ENCODE results near the gene RNF44.

The RNF44 gene

DNA sequence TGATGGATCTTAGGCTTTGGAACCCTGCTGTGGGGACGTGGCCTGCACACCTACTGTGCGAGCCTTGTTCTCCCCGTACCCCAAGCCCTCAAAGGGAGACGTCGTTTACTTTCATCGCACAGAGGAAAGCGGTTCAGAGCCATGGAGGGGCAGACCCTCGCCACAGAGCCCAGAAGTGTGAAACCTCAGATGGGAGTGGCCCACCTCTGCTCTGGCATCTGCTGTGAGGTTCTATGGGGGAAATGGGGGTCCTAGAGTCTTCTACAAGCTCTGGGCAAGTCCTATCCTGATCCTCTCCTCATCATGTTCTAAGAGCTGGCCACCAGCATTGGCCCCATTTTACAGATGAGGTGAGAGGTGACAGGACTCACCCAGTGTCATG is 3.7 kb upstream of the RNF44 start:
- TF ChIP-seq, protein P1, sequence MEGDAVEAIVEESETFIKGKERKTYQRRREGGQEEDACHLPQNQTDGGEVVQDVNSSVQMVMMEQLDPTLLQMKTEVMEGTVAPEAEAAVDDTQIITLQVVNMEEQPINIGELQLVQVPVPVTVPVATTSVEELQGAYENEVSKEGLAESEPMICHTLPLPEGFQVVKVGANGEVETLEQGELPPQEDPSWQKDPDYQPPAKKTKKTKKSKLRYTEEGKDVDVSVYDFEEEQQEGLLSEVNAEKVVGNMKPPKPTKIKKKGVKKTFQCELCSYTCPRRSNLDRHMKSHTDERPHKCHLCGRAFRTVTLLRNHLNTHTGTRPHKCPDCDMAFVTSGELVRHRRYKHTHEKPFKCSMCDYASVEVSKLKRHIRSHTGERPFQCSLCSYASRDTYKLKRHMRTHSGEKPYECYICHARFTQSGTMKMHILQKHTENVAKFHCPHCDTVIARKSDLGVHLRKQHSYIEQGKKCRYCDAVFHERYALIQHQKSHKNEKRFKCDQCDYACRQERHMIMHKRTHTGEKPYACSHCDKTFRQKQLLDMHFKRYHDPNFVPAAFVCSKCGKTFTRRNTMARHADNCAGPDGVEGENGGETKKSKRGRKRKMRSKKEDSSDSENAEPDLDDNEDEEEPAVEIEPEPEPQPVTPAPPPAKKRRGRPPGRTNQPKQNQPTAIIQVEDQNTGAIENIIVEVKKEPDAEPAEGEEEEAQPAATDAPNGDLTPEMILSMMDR (IDR thresholded peaks at IDR 0.05; ENCODE audit: low read depth, low read length, missing control alignments): no peak
- no peak overlapping the region for H3K4me3 ChIP-seq (replicated peaks; ENCODE audit: low read depth, low read length)
- DNase-seq (ENCODE audit: extremely low read depth, low read depth): no peak

DNA sequence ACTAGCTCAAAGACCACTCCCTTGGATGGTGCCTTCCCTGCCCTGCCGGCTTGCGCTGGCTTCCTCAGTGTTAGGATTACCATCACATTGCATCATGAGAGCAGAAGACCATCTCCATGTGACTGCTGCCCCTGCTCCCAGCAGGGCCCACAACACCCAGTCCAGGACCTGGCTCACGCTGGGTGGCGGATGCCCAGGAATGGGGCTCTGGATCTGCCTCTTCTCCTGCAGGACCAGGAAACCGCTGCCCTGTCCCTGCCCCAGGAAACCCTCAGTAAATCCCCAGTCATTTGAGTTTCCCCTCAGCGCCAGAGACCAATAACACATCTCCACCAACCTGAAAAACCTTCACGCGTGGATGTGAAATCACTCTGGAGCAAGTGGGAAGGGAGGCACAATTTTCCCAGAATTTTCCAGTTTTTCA is 3.3 kb upstream of the RNF44 start:
- TF ChIP-seq, protein P1 (IDR thresholded peaks at IDR 0.05; ENCODE audit: low read depth, low read length, missing control alignments): no peak
- no peak for DNase-seq (ENCODE audit: extremely low read depth, low read depth)
- H3K4me3 ChIP-seq (replicated peaks; ENCODE audit: low read depth, low read length): no peak overlapping the region

DNA sequence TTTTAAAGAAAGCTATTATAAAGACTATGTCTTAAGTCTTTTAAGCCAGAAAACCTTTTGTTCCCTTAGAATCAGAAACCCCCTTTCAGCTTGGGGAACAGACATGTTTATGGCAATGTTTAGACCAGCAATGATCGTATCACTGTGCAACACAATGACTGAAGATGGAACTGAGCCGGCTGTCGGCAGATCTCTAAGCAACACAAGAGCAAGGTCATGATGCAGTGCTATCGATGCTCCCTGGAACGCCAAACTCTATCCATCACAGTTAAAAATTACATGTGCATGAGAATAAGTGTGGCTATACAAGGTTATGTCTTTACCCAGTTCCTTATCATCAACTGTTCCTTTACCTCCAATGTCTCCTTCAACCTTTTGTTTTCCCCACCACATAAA is 1.8 kb upstream of the RNF44 start:
- no peak for DNase-seq (ENCODE audit: extremely low read depth, low read depth)
- TF ChIP-seq, protein P1 (IDR thresholded peaks at IDR 0.05; ENCODE audit: low read depth, low read length, missing control alignments): no peak

DNA sequence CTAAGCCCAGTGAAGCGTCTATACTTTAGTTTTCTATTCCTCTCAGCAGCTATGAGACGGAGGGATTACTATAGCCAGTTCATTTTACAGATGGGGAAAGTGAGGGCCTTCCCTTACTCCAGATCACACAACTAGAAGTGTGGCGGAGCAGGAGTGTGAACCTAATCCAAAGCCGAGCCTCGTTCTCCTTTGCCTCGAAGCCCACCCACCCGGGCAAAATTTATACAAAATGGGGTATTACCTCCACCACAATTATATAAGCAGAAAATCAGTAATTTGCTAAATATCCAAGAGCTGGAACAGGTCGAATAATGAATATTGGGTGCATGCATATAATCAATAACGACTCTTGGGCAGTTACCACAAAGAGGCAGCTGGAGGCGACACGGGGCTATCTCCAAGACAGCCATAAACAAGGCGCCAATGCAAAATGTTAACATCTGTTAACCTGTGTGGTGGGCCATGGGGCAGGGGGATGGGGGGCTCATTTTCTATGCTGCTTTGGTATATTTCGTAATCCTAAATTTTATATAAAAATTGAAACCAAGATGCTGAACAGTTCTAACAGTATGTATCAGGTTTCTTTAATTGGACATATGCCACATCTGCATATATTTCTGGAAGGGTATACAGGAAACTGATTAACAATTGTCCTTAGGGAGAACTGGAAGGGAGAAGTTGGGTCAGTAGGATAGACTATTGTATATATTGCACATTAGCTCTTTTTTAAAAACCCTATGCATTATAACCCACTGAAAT is 1.2 kb upstream of the RNF44 start:
- no peak for DNase-seq (ENCODE audit: extremely low read depth, low read depth)
- TF ChIP-seq, protein P1 (IDR thresholded peaks at IDR 0.05; ENCODE audit: low read depth, low read length, missing control alignments): no peak
- H3K4me3 ChIP-seq (replicated peaks; ENCODE audit: low read depth, low read length): peak overlapping the region; percentile 95

More for the DNA sequence above, 1.8 kb upstream of the RNF44 start:
- no peak overlapping the region for H3K4me3 ChIP-seq (replicated peaks; ENCODE audit: low read depth, low read length)

DNA sequence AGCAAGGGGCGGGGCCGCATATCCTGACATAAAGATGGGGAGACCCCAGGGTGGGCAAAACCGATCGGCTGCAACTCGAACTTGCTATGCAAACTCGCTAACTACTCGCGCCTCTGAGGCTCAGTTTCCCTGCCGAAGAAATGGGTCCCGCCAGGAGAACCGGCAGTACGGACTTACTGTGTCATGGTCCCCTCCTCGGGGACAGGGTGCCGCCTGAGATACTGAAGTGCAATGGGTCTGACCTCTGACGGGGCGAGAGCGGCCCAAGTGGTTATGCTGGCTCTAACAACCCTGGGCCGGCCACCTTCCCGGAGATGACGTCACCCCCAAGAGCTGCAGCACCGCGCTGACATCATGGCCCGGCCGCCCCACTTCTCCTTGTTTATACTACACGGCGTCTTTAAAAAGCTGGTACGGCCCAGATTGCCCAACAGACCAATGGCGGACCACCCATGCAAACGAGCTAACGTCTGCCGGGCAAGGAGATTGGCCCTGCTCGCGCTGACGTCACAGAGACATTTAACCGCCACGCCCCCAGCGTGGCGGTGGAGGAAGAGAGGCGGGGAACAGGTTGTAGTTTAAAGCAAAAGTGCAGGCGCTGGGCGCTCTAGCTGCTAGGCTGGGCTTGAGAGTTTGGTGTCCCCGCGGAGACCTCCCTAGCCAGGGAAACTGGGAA is 490 bp upstream of the RNF44 start:
- TF ChIP-seq, protein P1 (IDR thresholded peaks at IDR 0.05; ENCODE audit: low read depth, low read length, missing control alignments): no peak
- H3K4me3 ChIP-seq (replicated peaks; ENCODE audit: low read depth, low read length): peak overlapping the region; percentile 95
- DNase-seq (ENCODE audit: extremely low read depth, low read depth): peak; percentile 98

DNA sequence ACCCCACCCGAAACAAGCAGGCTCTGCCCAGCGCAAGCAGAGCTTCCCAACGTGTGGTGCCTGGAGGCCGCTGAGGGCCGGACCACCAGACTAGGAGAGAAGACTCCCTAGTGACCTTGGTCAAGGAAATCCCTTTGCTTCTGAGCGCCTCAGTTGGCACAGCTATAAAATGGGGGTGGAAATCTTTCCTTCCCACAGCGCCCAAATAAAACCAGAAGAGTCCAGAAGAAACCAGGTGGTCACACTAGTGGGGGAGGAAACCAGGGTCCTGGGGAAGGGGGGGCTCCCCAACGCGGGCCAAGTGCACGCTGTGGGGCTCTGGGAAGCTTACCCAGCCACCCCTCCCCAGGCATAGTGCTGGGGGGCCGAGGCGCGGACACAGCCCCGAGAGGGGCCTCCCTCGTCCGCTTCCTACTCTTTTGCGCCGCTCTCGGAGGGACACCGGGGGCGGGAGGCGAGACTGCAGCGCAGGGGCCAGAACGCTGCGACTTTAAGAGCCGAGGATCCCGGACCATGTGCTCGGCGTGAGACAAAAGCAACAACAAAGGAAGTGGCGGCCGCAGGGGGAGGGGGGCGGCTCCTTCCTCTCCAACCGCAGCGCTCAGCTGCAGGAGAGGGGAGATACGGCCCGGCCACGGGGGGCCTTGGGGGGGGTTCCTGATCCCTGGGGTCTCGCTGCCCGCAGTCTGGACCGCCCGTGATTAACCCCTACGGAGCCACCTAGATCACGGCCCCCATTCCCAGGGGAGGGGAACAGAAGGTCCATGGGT is 885 bp downstream of the RNF44 start:
- no peak for DNase-seq (ENCODE audit: extremely low read depth, low read depth)
- peak overlapping the region; percentile 95 for H3K4me3 ChIP-seq (replicated peaks; ENCODE audit: low read depth, low read length)
- TF ChIP-seq, protein P1 (IDR thresholded peaks at IDR 0.05; ENCODE audit: low read depth, low read length, missing control alignments): no peak
